NCI-H128 (cell line): ENCODE measurements around the gene PNLDC1.
"Not testable (repeated sequence)": the region's sequence is repeated elsewhere in the genome, so short reads cannot be mapped to it uniquely, and the experiment has no call there.

Experiments used
- DNase-seq: peaks from one replicate; lab custom pipeline; 2025; ENCODE audit not compliant: unreplicated experiment; lab: John Stamatoyannopoulos, UW

Gene PNLDC1

DNA sequence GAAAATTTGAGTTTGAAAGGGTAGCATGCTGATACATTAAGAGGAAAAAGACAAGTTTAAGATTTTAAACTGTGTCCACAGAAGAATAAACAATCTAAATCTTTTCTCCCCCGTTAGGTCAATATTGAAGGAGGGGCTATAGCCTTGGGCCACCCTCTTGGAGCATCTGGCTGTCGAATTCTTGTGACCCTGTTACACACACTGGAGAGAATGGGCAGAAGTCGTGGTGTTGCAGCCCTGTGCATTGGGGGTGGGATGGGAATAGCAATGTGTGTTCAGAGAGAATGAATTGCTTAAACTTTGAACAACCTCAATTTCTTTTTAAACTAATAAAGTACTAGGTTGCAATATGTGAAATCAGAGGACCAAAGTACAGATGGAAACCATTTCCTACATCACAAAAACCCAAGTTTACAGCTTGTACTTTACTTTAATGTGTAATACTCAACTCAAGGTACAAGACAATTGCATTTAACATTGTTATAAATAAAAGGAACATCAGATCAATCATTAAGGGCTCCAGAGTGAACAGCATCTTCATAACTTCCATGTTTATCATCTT, 21.5 kb upstream of the PNLDC1 start:
- no peak for DNase-seq

DNA sequence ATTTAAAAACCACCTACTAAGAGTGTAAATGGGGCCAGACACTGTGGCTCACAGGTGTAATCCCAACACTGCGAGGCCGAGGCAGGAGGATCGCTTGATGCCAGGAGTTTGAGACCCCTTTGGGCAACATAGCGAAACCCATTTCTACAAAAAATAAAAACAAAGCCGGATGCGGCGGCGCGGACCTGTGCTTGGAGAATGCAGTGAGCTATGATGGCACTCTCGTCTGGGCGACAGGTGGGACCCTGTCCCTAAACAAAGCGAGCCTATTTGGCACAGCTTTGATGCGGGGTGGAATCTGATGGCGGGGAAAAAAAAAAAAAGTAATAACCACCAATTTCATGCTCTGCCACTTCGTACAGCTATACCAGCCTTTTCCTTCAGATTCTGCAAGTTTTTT, 11.8 kb upstream of the PNLDC1 start:
- no peak for DNase-seq

DNA sequence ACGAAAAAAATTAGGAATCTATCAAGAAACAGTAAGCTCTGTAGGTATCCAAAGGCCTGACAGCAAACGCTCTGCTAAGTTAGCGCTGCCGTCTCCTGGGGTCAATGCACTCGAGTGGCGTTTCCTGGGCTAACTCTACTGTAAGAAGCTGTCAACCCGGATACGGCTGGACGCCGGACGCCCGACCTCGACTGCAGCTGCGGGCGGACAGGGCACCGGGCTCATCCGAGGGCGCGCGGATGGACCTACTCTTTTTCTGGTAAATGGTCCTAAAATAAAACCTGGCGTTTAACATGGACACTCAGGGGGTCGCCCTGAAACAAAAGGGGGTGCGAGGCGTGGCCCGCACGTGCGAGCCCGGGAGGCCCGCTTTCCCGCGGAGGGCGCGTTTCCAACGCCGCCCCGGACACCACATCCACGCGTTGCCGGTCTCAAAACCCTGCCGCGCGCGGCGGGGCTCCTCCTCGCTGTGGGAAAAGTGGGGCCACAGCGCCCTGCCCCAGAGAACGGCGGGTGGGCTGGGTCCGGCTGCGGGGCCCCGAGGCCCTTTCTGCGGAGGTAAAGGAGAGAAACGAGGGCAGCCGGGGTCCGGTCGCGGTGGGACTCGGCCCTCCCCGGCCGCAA, 11.2 kb upstream of the PNLDC1 start:
- no peak for DNase-seq

DNA sequence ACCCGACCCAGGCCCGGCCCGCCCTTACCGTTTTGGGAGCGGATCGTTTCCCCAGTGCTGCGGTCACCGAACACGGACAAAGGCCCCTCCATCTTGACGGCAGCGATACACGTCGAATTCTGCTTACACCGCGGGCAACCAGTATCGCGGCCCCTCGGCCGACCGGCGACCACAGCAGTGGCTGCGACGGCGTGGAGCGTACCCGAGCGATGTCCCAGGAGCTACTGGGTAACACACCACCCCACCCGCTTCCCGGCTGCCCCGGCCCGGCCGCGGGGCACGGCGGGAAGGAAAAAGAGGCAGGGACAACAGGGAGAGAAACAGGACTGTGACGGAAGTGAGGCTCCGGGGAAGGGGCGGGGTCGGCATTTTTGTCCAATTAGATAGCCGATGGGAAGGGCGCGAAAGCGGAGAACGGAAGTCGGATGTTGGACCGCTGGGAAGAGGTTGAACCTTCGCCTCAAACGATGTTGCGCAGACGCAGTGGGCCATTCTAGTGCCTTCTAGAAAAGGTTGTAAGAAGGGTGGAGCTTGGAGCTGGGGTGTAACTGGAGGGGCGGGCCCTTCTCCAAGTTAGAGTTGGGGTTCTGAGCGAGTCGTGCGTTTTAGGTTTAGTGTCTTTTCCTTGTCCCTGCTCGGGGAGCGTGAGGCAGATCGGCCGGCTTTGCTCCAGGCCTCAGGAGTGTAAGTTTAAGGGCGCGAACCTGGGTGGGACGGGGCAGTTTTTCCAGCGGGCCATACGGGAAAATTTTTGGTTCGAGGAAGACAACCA, 10.5 kb upstream of the PNLDC1 start, which contains the start of gene TCP1:
Gene TCP1 (minus strand): TSS at position 226 of the 772 bp plus-strand sequence. CDS start 134 bp downstream, at position 92.
- peak; percentile 99 for DNase-seq

DNA sequence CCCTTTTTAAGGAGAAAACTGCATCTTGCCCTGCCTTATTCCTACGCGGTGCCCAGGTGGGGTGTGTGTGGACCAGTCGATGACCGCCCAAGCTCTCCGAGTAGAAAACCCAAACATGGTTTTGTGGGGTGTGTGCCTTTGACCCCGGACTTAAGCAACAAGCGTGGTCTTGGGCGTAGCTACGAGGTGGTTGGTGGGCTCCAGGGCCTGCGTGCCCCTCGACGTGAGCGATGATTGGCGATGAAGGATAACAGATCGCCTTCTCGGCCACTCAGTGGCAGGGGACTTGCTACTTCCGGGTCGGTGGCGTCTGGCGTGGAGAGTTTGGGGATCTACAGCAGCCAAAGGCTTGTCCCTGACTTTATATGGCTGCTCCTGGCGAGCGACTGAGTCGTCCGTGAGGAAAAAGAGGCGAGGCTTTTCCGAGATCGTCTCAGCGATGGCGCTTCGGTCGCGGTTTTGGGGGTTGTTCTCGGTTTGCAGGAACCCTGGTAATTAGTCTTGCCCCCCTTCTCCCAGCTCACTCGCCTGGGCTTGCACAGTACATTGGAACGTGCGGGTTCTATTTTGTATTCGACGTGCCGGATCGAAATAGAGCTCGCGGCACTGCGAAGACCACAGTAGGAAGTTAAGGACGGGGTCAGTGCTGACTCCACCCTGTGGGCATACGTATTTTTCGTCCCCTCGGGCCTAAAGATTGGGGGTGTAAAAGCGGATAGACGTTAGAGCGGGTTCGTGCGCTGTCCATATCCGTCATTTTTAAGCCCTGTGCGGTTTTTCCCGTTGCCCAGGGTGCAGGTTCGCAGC, 9.7 kb upstream of the PNLDC1 start, which contains the start of gene MRPL18:
Gene MRPL18 (plus strand): TSS at position 319 of the 807 bp plus-strand sequence. CDS start 121 bp downstream, at position 440.
- DNase-seq, result peak; percentile 90

DNA sequence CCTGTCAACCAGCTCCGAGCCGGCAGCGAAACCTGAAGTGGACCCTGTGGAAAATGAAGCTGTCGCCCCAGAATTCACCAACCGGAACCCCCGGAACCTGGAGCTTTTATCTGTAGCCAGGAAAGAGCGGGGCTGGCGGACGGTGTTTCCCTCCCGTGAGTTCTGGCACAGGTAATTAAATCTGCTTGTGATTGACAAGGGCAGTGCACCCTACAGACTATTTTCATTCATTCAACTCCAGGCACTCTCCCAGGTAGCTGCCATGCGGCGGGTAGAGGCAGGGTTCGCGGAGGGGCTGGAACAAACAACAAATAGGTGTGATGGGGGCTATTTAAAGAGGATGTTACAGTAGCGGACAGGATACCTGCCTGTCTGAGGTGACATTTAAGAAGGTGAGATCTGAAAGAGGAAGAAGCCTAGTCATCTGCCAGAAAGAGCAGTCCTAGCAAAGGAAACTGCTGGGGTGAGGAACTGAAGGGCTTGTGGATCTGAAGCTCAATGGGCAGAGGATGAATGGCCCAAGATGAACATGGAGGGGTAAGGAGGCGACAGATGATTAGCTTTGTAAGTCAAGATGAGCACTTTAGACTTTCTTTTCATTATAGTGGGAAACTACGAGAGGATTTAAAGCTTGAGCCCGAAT, 9.0 kb upstream of the PNLDC1 start:
- no peak for DNase-seq

DNA sequence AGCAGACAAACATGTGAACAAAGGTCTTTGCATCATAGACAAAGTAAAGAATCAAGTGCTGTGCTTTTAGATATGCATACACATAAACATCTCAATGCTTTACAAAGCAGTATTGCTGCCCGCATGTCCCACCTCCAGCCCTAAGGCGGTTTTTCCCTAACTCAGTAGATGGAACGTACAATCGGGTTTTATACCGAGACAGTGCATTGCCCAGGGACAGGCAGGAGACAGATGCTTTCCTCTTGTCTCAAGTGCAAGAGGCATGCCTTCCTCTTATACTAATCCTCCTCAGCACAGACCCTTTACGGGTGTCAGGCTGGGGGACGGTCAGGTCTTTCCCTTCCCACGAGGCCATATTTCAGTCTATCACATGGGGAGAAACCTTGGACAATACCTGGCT, 5.1 kb upstream of the PNLDC1 start:
- DNase-seq, result not testable (repeated sequence)

DNA sequence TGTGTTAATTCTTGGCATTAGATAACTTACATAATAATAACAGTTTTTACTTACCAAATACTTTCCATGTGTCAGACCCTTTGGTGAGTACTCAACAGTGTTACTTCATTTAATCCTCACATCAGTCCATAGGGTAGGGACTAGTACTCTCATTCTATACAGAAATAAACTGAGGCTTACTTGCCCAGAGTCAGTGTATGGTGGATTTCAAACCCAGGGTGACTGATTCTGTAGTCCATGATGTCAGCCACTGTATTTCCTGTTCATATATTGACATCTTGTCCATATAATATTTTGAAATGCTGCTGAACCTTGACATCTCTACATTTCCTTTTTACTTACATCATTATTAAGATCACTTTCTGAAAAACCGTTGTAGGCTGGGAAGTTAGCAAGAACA, 2.5 kb upstream of the PNLDC1 start:
- DNase-seq, result no peak

DNA sequence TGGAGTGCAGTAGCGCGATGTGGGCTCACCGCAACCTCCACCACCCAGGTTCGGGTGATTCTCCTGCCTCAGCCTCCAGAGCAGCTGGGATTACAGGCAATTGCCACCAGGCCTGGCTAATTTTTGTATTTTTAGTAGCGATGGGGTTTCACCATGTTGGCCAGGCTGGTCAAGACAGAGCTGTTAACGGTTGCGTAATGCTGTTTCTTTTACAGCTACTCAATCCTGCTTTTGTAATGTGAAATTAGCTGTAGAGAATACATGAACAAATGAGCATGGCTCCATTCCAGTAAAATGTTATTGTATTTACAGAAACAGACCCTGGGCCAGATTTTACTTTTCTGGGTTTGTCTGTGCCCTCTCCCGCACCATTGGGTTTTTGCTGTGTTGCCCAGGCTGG, 1.9 kb downstream of the PNLDC1 start:
- no peak for DNase-seq

DNA sequence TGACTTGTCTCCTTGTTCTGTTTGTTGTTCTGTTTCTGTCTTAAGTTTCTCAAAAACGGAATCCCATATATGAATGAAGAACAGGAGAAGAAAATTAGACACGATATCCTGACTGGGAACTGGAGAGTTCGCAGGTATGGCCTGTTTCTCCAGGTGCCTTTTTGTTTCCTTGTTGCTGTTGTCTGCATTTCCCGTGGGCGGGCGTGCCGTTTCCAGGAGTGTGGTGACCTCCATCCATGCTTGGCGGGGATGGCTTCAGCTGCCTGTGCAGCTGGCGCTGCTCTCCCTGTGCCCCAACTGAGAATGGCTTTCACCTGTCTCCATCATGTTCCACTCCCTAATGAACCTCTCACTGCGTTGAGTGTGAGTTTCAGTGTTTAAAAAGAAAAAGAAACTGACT, 4.4 kb downstream of the PNLDC1 start:
- DNase-seq, result no peak

DNA sequence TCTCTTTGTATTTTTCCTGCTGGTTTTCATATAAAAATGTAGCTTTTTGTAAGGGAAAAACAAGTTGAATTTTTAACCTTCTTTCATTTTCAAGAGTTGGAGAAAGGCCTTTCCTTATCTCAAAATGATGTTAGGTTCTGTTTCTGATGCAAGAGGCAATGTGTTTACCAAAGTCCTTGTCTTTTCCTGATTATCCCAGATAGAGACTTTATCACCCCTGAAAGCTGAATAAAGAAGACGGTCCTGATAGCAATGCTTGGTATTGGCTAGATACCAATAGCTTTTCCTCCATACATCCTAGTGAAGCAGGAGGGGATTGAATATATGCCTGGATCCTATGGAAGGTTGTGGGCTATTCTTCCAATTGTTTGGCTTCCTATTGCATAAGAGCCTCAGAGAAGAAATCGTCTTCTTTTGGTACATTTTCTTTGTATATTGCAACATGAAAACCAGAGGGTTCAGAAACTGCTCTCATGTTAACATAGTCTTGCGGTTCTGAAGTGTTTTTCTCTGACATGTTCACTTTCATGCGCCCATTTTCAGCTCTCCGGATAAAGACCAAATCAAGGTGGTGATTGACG, 5.5 kb downstream of the PNLDC1 start:
- DNase-seq, result no peak

DNA sequence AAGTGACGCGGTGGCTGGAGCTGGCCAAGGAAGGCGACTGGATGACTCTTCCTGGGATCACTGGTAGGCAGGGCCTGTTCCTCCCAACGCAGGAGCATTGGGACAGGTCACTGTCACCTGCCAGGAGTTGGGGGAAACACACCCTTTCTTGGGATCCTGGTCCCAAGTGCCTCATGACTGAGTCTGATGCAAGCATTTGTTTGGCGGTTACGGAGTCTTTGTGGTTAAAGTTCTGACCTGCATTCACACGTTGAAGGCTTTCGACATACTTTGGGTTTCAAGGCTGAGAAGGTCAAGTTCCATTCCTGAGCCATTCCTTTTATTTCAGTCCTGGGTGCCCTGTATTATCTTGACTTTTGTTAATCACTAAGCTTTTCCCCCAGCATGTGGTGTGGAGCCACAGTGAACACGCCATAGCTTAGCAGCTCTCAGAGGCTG, 6.0 kb downstream of the PNLDC1 start:
- DNase-seq, result no peak

DNA sequence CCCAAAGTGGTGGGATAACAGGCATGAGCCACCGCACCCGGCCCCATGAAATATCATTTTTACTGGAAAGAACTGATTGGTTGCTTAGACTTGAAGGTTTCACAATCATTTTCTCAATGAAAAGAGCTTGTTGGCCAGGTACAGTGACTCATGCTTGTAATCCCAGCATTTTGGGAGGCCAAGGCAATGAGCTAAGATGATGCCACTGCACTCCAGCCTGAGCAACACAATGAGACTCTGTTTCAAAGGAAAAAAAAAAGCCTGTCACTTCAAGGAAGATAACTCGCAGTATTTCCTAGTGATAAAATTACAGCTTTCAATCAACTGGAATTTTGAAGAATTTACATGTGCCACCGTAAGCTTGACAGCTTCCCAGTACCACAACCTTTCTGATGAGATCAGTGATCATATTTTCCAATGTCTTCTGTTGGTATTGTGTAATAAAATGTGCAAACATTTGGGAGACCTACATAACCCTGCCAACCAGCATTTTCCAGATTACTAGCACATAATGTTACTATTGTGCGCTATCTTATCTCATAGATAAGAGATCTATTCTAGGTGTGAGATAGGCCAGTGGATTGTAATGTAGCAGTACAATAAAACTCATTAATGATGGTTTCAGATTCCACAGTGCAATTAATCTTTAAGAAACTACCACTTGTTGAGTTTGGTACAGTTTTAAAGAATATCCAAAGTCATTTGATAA, 7.2 kb downstream of the PNLDC1 start:
- no peak for DNase-seq

DNA sequence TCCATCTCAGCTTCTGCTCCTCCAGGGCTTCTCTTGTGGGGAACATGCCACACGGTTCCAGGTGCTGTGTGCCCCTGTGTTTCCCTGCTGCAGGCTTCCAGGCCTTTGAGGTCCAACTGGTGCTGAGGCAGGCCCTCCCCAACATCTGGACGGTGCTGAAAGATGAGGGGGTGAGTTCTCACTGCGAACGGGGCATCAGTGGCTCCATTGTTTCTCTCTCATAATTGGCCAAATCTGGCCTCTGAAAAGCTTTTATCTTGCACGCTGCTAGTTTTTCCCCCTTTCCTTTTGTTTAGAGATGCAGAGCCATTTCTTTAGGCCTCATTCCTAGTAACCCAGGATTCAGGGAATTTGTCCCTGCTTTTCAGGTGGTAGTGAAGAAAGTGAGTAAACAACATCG, 8.6 kb downstream of the PNLDC1 start:
- DNase-seq, result no peak

DNA sequence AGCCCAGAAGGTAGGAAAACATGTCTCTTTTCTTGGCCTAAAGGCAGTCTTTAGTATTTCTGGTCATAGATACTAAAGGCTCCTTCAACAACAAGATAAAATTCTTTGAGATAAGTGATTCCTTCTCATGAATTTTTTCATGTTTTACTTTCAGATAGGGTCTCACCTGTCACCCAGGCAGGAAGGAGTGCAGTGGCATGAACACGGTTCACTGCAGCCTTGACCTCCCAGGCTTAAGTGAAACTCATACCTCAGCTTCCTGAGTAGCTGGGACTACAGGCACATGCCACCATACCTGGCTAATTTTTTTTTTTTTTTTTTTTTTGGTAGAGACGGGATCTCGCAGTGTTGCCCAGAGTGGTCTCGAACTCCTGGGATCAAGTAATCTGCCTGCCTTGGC, 9.1 kb downstream of the PNLDC1 start:
- no peak for DNase-seq

DNA sequence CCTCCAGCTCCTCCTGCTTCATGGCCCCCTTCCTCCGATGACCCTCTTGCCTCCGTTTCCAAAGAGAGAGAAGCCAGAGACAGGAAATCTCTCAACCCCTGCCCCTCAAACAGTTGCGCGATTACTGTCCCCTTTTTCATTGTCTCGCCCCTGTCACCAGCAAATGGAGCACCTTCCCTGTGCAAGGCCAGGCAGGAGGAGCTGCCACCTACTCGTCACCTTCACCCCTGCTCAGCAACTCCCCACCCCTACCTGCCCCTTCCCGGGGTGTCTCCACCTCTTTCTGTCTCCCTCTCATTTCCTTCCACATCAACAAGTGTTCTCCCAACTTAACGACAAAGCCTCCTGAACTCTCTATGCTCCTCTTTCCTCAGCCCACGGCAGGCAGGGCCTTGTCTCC, 13.7 kb downstream of the PNLDC1 start:
- no peak for DNase-seq

DNA sequence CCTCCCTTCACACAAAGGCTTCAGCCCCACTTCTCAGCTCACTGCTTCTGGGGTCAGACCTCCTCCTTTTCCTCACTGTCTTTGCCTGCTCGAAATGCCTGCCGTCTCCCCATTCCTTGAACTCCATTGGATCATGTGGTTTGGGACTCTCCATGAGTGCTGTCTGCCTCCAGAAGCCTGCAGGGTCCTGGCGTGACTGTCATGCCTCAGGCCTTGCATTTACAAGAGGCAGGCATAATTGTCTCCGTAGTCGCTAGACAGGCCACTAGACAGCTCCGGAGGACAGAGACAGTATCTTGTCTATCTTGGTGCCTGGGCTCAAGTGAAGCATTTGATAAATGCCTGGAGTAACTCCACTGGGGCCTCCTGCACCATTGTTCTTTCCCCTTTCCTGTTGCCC, 15.3 kb downstream of the PNLDC1 start:
- no peak for DNase-seq

DNA sequence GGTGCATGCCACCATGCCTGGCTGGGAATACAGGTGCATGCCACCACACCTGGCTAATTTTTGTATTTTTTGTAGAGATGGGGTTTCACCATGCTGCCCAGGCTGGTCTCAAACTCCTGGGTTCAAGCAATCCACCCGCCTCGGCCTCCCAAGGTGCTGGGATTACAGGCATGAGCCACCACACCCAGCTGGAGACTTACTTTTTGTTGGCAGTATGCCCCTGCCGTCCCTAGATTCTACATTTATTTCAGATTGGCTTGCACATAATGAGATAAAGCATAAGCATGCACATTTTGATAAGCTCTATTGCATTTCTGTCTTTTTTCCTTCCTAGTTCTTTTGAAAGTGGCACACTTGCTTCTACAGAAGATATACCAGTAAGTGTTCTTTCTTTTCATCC, 16.7 kb downstream of the PNLDC1 start:
- DNase-seq, result not testable (repeated sequence)

DNA sequence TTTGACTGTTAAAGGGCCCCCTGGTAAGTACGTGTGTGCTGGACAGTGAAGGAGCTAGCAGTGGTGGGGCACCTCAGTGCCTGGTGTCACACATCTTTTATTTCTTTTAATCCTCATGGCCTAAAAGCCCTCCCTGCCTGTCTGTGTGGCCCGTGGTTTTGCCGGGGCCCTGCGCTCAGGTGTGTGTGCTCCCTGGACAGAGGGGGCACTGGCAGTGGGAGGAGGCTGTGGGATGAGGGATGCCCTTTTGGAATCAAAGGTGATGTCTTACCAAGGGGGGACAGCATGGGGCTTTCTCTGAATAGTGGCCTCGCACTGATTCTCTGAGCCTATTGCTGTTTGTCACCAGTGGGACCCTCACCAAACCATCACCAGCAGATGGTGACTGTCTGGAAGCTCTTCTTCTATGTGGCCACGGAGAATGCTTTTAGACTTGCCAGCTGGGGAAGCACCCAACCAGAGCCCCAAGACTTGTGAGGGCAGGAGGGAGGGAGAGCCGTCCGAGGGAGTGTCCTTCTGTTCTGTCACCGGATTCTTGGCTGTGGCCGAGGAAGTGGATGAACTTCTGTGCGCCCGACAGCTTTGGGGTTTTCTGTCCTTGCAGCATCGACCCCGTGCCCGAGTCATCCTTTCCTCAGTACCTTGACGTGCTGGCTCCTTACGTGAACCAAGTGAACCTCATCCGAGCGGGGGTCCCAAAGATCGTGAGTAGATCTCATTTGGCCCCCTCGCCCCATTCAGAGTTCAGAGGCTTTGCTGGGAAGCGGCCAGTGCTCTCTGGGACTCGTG, 18.1 kb downstream of the PNLDC1 start:
- DNase-seq, result no peak
